Activated T-cell treated with anti-CD3 and anti-CD28 coated beads, Interleukin-2, amount 50 U/mL, for 48 hours (primary cell): ENCODE data around the gene CCDC12.

Experiments
- DNase-seq, 2 experiments: peaks; one replicate each; pipeline ENCODE4 v3.0.0-alpha.2; 2020

The CCDC12 gene

DNA sequence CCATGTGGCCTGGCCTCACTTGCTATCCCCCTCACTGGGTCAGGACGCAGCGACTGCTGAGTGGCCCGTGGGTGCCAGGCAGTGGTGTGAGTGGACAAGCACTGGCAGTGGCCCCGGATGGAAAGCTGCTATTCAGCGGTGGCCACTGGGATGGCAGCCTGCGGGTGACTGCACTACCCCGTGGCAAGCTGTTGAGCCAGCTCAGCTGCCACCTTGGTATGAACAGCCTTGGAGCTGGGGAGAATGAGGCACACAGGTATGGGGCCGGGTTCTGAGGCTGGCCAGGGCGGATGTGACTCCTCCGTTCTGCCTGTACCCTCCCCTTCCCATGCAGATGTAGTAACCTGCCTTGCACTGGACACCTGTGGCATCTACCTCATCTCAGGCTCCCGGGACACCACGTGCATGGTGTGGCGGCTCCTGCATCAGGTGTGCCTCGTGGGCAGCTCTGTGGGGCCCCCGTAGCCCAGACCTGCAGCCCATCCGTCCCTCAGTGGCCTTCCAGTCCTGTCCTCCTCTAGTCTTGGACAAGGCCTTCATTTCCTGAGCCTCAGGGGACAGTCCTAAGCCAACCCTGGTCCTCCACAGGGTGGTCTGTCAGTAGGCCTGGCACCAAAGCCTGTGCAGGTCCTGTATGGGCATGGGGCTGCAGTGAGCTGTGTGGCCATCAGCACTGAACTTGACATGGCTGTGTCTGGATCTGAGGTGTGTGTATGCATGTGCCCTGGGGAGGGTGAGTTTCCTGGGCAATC lies 31.1 kb upstream of the CCDC12 start:
- DNase-seq = no peak

DNA sequence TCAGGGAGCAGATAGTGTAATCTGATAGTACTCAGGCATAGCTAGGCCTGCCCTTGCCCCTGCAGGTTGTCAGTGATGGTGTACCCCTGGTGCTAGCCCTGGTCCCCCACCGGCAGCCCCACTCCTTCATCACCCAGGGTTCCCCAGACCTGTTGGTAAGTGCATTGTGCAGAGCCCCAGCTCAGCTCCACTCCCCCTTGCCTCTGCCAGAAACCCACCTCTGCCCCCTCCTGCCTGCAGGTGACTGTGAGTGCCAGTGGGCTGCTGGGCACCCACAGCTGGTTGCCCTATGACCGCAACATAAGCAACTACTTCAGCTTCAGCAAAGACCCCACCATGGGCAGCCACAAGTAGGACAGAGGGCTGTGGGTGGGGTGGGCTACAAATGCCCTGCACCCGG lies 30.5 kb upstream of the CCDC12 start:
- no peak for DNase-seq

DNA sequence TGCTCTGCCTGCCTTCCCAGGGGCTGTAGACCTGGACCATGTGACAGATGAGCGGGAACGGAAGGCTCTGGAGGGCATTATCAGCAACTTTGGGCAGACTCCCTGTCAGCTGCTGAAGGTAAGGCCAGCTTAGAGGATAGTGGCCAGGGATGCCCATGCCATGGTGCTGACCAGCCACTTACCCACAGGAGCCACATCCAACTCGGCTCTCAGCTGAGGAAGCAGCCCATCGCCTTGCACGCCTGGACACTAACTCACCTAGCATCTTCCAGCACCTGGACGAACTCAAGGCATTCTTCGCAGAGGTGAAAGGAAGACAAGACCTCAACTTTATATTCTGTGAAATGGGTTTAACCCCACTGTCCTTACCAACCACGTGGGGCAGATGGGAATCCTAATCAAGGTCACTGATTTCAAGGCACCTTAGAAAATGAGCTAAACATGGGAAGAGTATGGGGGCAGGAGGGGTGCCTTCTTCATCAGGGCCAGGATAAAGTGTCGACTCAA lies 29.7 kb upstream of the CCDC12 start:
- DNase-seq = no peak

DNA sequence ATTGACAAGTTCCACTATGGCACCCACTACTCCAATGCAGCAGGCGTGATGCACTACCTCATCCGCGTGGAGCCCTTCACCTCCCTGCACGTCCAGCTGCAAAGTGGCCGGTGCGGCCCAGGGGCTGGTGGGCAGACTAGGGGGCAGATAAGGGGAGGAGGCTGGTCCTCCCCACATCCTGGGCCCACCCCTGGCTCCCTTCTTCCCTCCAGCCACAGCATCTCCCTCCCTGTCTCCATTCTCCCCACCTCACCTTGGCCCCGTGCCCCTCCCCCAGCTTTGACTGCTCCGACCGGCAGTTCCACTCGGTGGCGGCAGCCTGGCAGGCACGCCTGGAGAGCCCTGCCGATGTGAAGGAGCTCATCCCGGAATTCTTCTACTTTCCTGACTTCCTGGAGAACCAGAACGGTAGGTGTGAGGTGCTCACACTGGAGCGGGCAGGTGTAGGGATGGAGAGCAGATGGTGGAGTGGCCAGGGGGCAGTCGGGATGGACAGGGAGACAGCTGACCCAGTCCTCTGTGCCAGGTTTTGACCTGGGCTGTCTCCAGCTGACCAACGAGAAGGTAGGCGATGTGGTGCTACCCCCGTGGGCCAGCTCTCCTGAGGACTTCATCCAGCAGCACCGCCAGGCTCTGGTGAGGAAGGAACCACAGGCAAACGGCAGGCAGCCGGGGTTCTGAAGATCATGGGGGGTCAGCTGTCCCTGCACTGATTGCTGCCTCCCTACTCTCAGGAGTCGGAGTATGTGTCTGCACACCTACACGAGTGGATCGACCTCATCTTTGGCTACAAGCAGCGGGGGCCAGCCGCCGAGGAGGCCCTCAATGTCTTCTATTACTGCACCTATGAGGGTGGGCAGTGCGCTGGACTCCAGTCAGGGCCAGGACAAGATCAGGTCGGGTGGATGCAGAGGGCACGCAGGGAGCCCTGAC lies 28.9 kb upstream of the CCDC12 start:
- DNase-seq = no peak

DNA sequence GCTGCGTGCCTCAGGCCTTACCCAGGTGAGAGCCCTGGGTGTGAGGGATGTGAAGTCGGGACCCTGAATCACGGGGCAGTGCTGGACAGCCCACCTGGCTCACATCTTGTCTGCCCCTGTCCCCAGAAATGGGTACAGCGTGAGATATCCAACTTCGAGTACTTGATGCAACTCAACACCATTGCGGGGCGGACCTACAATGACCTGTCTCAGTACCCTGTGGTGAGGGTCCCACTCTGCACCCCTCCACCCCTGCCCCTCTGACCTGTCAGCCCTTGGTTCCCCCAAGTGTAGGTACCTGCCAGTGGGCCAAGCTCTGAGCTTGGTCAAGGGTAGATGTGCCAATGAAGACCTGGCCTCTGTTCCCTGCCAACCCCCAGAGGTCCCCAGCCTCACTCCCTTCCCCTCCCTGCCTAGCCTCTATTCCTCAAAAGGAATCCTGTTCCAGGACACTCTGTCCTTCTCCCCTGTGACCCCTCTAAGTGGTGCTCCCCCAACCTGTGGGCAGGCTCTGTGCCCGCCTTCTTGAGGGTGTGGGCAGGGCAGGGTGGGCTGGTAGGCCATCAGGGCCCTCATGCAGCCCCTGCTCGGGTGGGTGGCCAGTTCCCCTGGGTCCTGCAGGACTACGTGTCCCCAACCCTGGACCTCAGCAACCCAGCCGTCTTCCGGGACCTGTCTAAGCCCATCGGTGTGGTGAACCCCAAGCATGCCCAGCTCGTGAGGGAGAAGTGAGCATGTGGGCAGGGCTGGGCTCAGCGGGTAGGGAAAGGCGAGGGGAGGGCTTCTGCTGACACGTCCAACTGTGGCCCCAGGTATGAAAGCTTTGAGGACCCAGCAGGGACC lies 28.0 kb upstream of the CCDC12 start:
- no peak for DNase-seq

DNA sequence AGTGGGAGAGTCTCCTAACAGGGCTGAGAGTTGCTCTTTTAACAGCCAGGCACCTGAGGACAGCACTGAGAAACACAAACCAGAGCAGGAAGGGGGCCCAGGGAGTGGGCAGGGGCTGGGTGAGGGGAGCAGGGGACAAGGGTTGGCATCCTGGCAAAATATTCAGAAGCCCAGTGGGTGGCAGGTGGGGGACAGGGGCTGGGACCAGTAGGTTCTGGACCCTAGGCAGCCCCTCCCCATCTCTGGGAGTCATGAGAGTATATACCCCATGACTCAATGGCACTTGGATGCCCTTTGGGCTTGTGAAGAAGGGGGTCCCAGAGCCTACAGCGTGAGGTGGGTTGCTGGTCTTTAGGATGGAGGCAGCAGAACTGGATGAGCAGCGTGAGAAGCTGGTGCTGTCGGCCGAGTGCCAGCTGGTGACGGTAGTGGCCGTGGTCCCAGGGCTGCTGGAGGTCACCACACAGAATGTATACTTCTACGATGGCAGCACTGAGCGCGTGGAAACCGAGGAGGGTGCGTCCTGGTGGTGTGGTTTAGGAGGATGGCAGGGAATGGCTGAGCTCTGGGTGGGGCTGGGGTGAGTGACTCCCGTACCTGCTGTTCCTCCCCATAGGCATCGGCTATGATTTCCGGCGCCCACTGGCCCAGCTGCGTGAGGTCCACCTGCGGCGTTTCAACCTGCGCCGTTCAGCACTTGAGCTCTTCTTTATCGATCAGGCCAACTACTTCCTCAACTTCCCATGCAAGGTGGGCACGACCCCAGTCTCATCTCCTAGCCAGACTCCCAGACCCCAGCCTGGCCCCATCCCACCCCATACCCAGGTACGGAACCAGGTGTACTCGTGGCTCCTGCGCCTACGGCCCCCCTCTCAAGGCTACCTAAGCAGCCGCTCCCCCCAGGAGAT lies 27.2 kb upstream of the CCDC12 start:
- DNase-seq = no peak

DNA sequence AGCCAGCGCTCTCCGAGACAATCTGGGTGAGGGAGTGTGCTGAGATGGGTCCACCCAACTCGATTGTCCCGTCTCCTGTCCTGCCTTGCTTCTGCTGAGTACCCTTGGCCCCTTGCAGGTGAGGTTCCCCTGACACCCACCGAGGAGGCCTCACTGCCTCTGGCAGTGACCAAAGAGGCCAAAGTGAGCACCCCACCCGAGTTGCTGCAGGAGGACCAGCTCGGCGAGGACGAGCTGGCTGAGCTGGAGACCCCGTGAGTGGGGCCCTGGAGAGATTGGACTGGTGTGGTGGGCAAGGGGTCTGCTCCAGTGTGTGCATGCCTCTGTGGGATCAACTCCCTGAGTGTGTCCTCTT lies 26.5 kb upstream of the CCDC12 start:
- DNase-seq = no peak

DNA sequence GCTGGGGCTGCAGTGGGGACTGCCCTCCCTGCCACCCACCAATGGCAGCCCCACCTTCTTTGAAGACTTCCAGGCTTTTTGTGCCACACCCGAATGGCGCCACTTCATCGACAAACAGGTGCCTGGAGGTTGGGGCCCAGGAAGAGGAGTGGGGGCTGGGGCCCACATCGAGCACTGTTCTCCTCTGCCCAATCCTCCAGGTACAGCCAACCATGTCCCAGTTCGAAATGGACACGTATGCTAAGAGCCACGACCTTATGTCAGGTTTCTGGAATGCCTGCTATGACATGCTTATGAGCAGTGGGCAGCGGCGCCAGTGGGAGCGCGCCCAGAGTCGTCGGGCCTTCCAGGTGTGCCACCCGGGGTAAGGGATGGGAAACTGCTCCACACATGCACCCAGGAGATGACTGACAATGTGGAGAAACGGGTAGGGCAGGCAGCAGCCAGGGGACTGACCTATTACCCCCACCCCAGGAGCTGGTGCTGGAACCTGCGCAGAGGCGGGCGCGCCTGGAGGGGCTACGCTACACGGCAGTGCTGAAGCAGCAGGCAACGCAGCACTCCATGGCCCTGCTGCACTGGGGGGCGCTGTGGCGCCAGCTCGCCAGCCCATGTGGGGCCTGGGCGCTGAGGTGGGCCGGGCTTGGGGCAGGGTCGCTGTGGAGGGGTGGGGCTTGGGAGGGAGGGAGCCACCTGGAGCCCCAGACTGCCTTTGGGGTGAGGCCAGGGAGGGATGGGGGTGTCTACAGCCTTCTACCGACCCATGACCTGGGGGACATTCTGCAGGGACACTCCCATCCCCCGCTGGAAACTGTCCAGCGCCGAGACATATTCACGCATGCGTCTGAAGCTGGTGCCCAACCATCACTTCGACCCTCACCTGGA lies 25.9 kb upstream of the CCDC12 start:
- no peak for DNase-seq

DNA sequence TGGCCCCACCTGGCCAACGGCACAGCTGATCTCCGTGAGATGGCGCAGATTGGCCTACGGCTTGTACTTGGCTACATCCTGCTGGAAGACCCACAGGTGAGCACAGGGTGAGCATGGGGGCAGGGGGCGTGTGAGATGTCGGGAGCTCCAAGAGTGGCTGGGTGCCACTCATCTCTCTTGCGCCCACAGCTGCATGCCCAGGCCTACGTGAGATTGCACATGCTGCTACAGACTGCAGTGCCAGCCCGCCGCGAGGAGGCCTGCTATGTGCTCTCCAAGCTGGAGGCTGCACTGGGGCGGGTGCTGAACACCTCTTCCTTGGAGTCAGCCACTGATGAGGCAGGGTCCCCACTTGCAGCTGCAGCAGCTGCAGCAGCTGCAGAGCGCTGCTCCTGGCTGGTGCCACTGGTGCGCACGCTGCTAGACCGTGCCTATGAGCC lies 25.2 kb upstream of the CCDC12 start:
- no peak for DNase-seq

DNA sequence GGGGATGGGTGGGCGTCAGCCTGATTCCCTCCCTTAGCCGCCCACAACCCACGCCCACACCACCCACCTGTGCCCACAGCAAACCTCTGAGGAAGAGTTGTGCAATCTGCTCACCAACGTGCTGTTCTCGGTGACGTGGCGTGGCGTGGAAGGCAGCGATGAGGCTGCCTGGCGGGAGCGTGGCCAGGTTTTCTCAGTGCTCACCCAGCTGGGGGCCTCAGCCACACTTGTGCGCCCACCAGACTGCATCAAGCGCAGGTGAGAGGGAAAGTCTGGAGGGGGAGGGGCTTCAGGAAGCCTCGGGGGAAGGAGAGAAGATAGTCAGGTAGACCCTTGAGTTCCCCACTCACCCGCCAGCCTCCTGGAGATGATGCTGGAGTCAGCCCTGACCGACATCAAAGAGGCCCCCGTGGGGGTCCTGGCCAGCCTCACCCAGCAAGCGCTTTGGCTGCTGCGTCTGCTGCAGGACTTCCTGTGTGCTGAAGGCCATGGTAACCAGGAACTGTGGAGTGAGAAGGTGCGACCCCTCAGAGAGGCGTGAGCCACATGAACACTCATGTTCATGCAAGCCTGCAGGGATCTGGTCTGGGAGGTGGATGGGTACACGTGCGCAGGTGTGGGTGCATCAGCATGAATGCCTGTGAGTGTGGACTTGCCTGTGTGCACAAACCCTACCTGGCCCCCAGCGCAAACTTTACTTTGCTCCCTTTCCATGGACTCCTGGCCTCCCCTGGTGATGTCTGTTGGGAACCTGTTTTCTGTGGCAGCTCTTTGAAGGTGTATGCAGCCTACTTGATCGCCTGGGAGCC lies 24.6 kb upstream of the CCDC12 start:
- DNase-seq = no peak

DNA sequence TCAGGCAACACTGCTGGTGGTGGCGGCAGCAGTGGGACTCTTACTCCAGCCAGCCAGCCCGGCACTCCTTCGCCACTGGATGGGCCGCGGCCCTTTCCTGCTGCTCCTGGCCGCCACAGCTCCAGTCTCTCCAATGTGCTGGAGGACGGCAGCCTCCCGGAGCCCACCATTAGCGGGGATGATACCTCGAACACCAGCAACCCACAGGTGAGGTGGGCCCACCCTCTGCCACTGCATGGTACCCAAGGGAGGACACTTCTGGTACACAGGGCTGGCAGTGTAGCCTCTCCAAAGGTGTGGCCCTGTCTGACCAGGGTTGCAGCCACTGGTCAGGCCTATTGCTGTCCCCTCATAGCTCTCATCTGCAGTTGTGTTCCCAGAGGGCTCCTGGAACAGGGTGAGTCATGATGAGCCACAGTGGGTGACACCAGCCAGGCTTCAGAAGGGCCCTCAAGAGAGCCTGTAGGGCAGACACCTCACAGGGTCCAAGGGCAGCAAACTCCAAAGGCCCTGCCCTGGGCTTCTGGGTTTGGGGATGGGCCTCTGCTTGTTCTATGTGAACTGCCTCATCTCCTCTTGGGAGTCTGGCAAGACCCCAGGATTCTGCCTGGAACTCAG lies 23.8 kb upstream of the CCDC12 start:
- no peak for DNase-seq

DNA sequence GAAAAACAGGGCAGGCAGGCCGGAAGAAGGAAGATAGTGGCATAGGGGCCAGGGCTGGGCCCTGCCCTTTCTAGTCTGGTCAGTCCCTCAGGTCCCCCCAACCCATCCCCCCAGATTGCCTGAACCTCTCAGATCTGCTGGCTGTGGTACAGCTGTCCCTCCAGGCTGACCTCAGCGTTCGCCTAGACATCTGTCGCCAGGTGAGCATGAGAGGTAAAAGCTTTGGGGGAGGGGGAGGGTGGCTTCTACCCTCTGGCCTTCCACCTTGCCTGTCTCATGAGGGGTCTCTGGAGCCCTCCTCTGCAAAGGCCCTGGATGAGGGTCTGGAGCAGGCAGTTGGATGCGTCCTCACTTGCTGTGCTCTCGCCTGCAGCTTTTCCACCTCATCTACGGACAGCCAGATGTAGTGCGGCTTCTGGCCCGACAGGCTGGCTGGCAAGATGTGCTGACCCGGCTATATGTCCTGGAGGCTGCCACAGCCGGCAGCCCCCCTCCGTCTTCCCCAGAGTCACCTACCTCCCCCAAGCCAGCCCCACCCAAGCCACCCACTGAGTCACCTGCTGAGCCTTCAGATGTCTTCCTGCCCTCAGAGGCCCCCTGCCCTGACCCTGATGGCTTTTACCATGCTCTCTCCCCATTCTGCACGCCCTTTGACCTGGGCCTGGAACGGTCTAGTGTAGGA lies 23.1 kb upstream of the CCDC12 start:
- DNase-seq = no peak

DNA sequence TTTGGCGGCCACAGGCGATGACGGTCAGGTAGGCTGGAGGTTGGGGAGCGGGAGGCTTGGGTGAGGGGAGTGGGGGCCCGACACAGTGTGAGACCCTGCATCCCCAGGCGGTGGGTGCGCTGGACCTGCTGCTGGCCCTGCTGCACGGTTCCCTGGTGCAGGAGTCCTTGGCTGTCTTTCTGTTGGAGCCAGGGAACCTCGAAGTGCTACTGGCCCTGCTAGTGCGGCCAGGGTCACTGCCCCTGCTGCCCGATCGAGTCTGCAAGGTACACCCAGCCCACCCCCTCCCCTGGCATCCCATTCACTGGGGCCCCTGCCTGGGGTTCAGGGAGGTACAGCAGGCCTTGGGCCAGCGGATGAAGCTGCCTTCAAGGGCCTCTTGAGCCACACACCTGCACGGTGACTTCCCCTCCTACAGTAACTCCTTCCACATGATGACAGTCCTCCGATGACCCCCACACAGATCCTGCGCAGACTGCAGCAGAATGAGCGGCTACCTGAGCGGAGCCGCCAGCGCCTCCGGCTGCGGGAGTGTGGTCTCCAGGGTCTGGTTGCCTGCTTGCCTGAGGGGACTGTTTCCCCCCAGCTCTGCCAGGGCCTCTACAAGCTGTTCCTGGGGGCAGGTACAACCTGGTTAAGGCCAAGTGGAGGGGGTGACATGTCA lies 22.4 kb upstream of the CCDC12 start:
- DNase-seq = no peak

DNA sequence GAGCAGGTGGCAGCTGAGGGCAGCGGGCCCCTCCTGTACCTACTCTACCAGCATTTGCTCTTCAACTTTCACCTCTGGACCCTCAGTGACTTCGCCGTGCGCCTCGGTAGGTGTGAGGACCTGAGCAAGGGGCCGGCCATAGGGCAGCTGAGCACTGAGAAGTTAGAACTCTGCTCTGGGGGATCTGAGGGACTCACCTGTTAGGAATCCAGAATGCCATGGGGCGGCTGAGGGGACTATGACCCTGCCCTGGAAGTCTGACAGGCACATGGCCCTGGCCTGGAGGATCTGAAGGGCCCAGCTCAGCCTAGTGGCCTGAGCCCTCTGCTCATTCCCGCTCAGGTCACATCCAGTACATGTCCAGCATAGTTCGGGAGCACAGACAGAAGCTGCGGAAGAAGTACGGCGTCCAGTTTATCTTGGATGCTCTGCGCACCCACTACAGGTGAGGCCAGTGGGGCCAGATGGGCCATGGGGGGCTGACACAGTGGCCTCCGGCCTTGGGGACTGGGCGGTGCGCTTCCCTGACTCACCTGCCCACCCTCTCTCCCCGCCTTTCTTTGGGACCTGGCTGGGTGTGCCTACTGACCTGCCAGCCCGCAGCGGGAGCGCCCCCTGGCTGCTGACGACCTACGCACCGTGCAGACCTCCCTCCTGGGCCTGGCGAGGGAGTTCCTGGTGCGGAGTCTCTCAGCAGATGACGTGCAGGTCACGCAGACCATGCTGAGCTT lies 21.7 kb upstream of the CCDC12 start:
- DNase-seq = peak; percentile 80 to 84

DNA sequence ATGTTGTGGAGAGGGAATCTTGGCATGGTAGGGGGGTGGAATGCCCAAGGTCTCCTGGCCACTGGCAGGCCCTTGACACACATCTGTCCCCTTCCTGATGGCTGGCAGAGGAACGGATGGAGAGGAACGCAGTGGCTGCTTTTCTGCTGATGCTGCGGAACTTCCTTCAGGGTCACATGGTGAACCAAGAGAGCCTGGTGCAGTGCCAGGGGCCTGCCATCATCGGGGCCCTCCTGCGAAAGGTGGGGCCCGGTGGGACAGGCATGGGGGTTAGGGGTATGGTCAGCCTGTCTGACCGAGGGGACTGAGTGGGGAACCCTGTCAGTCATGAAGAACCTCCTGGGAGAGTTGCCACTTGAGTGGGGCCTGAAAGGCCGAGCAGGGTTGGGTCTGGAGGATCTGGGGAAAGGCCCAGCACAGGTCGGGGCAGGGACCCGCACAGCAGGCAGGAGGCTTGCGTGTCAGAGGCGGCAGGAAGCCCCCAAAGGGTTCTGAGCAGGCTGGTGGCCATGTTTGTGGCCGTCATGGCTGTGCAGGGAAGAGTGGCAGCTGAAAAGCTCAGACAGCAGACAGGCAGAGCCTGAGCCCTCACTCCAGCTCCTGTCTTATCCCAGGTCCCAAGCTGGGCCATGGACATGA lies 21.0 kb upstream of the CCDC12 start:
- DNase-seq = no peak

DNA sequence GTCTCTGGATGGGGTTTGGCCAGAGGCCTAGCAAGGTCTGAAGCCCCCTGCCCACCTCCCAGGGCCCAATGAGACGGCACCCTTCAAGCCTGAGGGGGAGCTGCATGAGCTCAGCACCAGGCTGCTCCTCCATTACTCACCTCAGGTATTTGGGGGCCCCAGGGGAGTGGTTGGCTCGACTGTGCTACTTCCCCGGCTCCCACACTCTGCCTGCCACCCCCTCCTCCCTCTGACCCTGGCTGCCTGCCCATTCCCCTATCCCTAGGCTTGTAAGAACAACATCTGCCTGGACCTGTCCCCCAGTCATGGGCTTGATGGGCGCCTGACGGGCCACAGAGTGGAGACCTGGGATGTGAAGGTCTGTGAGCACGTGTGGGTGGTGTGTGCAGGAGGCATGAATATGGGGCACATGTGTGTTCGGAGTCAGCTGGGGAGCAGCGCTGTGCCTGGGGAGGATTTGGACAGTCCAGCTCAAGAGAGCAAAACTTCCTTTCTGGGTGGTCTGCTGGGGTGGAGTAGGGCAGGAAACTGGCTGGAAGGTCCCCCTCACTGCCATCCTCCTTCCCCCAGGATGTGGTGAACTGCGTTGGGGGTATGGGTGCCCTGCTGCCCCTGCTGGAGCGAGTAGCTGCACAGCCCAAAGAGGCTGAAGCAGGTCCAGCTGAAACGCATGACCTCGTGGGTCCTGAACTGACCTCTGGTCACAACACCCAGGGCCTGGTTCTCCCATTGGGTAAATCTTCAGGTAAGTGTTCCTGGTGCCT lies 20.3 kb upstream of the CCDC12 start:
- DNase-seq = no peak
